Activated T-cell treated with anti-CD3 and anti-CD28 coated beads for 4 hours (primary cell): ENCODE results near the gene CHST4.
A peak's percentile ranks its signal among the peaks of the same experiment; 100 is the strongest.
"Not testable (repeated sequence)": the region's sequence is repeated elsewhere in the genome, so short reads cannot be mapped to it uniquely, and the experiment has no call there.

ENCODE experiments used
- DNase-seq: peaks from one replicate; pipeline ENCODE4 v3.0.0-alpha.2; 2020

CHST4 gene

DNA sequence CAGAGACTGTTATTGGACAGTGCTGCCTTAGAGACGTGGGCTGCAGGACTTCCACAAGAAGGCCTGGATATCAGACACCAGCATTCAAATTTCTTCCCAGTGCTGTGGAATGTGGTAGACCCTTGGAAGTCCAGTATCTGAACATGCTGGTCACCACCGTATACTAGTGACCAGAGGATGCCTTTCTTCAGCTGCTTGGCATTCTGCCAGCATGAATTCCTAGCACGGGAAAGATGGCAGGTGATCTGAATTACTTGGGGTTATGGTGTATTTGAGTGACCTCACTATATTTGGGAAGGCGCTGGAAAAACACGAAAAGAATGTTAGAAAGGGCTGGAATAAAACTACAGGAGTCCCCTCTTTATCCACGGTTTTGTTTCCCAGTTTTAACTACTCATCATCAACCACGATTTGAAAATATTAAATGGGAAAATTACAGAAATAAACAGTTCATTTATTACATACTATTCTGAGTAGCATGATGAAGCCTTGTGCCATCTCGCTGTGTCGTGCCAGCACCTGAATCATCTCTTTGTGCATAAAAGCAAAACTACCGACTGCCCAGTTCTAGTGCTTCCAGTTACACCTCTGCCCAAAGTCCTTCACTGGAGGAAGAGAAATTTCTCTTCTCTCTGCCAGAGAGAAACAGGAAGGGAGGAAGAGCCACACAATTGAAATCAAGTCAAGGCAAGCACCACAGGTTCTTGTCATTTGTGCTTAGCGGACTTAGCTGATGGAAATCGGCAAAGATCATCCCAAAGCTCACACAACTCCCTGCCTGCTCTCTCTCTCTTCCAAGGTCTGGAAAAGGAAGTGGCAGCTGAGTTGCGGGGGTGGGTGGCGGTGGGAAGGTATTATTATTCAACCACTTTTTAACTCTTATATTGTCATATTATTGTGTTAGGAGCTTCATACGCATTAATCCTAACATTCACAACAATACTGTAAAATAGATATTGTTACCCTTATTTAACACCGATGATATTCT is 1.4 kb upstream of the CHST4 start:
- no peak for DNase-seq

DNA sequence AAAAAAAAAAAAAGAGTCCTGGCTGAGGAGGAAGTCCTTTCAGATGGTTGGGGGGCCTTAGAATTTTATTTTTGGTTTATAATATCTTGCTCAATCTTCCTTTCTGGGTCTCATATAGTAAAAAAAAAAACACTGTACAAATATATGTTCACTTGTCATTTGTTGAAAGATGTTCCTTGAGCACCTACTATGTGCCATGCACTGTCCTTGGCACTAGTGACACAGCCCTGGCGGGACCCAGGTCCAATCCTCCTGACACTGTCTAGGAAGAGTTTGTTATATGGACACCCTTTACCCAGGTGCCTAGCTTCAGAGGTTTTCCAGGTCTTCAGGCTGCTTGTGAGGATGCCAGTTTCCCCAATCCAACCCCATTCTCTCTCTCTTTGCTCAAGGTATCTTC is 2.0 kb downstream of the CHST4 start:
- no peak for DNase-seq

DNA sequence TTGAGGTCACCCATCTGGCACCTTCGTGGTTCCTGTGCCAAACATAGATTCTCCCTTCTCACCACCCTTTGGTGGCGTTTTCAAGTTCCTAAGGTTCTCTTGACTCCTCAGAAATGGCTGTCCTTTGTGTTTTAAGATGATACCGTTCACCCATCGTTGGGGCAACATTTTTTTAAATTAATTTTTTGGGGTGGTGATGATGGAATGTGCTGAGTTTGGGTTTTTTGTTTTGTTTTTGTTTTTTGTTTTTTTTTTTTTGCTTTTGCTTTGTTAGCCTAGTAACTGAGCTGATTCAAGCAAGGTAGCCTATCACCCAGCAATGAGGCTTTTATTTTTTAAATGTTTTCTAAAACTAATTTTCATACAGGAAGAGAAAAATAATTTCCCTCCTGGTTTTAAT is 2.6 kb downstream of the CHST4 start:
- no peak for DNase-seq

DNA sequence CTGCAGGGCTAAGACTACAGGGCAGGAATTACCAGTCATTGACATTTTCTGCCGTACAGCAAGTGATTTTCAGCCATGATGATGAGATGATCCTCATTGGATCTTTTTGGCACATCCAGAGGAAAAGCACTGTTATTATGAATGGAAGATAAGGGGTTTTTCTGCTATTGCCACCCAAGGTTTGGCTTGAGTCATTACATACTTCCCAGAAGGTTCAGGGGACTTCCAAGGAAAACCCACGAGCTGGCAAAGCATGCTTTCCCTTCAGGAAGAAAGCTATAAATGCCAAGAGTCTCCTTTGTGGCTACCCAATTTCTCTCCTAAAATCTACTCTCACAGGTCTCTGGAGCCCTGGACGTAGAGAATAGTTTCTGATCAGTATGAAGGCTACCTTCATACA is 6.1 kb downstream of the CHST4 start:
- no peak for DNase-seq

GRCh38 chr16:71536752-71537499 is 10.7 kb downstream of the CHST4 start:
- DNase-seq, result no peak

DNA sequence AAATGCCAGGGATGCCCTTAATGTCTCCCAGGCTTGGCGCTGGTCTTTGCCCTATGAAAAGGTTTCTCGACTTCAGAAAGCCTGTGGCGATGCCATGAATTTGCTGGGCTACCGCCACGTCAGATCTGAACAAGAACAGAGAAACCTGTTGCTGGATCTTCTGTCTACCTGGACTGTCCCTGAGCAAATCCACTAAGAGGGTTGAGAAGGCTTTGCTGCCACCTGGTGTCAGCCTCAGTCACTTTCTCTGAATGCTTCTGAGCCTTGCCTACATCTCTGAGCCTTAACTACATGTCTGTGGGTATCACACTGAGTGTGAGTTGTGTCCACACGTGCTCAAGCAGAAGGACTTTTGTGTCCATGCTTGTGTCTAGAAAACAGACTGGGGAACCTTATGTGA is 11.4 kb downstream of the CHST4 start:
- no peak for DNase-seq

DNA sequence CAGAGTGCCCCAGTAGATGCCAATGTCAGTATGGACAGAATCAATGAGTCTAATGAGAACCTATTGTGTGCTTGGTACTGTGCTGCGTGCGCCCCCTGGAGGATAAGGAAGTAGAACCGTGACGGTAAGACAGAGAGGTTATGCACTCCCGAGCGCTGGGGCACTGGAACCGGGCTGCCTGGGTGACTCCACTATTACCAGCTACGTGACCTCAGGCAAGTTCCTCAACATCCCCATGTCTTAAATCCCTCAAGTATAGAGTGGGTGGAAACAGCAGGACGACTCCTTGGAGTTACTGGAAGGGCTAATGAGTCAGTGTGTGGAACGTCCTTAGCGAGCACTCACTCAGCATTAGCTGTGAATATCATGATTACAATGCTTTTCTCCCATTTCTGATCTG is 16.2 kb downstream of the CHST4 start:
- peak; percentile 25 for DNase-seq

DNA sequence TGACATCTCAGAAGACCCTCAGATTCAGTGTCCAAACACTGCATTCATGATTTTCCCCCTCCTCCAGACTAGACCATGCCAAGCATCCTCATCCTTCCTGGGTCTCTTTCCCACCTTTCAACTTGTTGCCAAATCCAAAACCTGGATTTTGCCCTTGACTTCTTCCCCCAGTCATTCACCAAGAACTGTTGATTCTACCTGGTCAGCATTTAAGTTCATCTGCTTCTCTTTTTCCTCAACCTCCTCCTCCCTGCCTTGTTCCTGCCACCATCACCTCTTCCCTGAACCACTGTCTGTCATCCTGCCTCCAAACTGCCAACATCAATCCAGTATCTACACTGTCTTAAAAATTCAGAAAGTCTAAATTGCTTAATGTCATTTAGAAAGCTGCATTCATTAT is 20.9 kb downstream of the CHST4 start:
- DNase-seq, result no peak

DNA sequence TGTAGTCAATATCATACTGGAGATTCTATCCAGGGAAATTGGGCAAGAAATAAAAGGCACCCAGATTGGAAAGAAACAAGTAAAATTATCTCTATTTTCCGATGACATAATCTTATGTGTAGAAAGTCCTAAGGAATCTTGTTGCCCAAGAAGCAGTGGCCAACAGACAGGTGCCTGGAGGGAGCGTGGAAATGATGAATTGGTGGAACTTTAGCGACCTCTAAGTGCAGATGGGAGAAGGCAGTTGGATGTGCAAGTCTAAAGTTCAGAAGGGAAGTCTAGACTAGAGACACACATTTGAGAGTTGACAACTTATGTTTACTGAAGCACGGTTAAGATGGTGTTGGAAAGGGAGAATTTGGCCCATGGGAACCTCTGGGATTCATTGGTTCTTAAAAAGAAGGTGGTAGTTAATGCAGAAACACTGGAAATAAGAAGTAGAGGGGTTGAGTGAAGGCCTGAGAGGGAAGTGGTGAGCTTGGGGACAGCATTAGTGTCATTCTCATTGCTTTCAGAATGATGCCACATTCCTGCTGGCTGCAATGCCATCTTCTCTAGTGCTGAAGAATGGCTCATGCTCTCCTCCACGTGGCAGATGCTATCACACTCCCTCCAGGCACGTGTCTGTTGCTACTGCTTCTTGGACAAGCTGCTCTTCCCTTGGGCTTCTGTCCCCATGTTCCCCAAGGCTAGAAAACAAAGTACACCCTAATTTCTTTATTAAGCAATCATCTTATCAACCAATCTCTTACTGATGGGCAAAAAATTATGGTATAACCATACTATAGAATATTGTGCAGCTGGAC is 26.7 kb downstream of the CHST4 start:
- no peak for DNase-seq

GRCh38 chr16:71555230-71555891 is 29.1 kb downstream of the CHST4 start:
- DNase-seq, result no peak

GRCh38 chr16:71557299-71557698 is 31.1 kb downstream of the CHST4 start:
- no peak for DNase-seq

- no peak for DNase-seq
Measured at GRCh38 chr16:71557954-71558582, 31.8 kb downstream of the CHST4 start.

DNA sequence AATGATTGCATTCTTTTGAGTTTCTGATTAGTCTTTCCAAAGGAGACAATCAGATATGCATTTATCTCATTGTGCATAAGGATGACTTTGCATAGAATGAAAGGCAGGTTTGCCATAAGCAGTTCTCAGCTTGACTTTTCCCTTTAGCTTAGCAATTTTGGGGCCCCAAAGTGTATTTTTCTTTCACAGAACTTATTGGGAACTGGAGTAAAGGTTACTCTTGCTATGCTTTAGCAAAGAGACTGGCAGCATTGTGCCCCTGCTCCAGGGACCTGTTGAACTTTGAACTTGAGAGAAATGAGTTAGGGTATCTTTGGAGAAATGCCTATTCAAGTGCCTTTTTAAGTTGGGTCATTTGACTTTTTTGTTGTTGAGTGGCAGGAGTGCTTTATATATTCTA is 33.6 kb downstream of the CHST4 start:
- no peak for DNase-seq

- DNase-seq, result not testable (repeated sequence)
Measured at GRCh38 chr16:71561886-71562285, 35.7 kb downstream of the CHST4 start.

DNA sequence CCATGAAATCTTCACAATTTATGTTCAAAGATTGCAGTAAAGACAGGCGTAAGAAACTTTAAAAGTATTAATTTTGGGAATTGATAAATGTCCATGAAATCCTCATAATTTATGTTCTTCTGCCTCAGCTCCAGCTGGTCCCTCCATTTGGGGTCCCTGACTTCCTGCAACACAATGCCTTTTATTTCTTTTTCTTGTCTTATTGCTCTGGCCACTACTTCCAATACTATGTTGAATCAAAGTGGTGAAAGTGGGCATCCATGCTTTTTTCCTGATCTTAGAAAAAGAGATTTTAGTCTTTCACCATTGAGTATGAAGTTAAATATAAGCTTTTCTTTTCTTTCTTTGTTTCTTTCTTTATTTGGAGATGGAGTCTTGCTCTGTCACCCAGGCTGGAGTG is 36.3 kb downstream of the CHST4 start:
- DNase-seq, result no peak

DNA sequence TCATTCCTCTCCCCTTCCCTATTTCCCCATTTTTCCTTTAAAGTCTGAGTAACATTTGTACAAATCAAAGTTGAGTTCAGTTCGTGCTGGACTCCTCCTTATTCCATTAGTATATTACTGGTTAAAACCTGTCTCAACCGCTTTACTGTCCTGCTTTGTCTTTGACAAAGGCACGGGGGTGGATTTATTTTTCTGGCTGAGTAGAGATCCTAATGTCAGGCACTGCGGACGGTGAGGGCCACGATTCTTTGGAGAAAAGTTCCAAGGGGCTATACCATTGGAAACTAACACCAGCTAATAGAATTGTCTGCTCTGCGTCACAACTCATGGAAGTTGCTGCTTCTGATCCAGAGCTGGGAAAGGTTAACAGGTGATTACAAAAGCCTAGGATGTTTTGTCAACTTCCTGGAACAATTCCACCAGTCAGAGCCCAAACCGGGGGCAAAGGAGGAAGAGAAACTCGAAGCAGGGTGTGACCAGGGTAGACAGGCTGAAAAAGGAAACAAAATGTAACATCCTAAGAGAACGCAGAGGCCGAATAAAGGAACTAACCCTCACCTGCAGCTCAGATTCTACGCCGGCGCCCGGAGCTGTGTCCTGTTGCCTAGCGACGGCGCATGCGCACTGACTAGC is 38.2 kb downstream of the CHST4 start:
- no peak for DNase-seq

GRCh38 chr16:71565812-71566700 is 39.8 kb downstream of the CHST4 start:
- DNase-seq, result no peak

- DNase-seq, result no peak
Measured at GRCh38 chr16:71567931-71568330, 41.7 kb downstream of the CHST4 start.

- no peak for DNase-seq
Measured at GRCh38 chr16:71568551-71568950, 42.3 kb downstream of the CHST4 start.

GRCh38 chr16:71569621-71570020 is 43.4 kb downstream of the CHST4 start:
- DNase-seq, result no peak

- no peak for DNase-seq
Measured at GRCh38 chr16:71570144-71570543, 43.9 kb downstream of the CHST4 start.
